ENCODE measurements around the gene DLX1. TPM values are rescaled to one million over a fixed set of nuclear protein-coding genes. Genes with fewer than 3 reads are reported as not detected.

Gene DLX1
- total RNA-seq, 1 experiment from 2014 or later = 2.0 TPM

GRCh38 chr2:172074254-172074653, 11.1 kb upstream of the DLX1 start:
- POLR2A ChIA-PET = no interaction called here
- Histone ChIP-seq H3K4me3 (replicated peaks in 1 of 2; ENCODE audit: low read depth in 1 of 2, low read length in 2 of 2) (no peak overlapping the region), H3K9me2 (ENCODE audit: insufficient read depth) (no peaks in the 10 kb centered on the region), H3K9ac (ENCODE audit: low read length) (no peak overlapping the region), H3K27me3 (ENCODE audit: insufficient read depth, low read length) (no peaks in the 10 kb centered on the region), H4K20me1 (ENCODE audit: insufficient read depth) (no peaks in the 10 kb centered on the region), H3K9me3 (ENCODE audit: control insufficient read depth in 1 of 2, insufficient read depth in 1 of 2, low read depth in 1 of 2, low read length in 2 of 2) (no peaks in the 10 kb centered on the region), H3K79me2 (ENCODE audit: insufficient read depth, low read length) (no peaks in the 10 kb centered on the region), H2AFZ (ENCODE audit: low read depth, low read length, poor library complexity, severe bottlenecking) (no peak overlapping the region), H3K27ac (ENCODE audit: low read depth, low read length) (no peak overlapping the region), H3K36me3 (ENCODE audit: control insufficient read depth in 1 of 2, insufficient read depth in 2 of 2, low read length in 2 of 2) (no peaks in the 10 kb centered on the region), H3K4me1 (ENCODE audit: control insufficient read depth in 1 of 2, insufficient read depth in 2 of 2, low read length in 2 of 2) (no peaks in the 10 kb centered on the region), H3K4me2 (ENCODE audit: low read length) (no peak overlapping the region)
- DNase-seq (ENCODE audit: low read depth, low spot score) (no peak), ATAC-seq (no peak)
- no TSS peak for BruUV-seq (replicated peaks)
- CTCF ChIA-PET = no interaction called here
- RAD21 ChIA-PET (ENCODE audit: low non-redundant PET in 1 of 2, low total read pairs in 2 of 2, uncharacterized antibody in 2 of 2, unreplicated experiment in 2 of 2) = no interaction called here
- intact Hi-C loops (cut with micrococcal nuclease) = no loop called here
- TF ChIP-seq ZFX (IDR thresholded peaks at IDR 0.05) (no peak), ELF1 (IDR thresholded peaks at IDR 0.05; ENCODE audit: borderline replicate concordance, low read depth) (no peak), SRF (IDR thresholded peaks at IDR 0.05; ENCODE audit: low read depth) (no peak), JUND (IDR thresholded peaks at IDR 0.05) (no peak)

- Histone ChIP-seq H2AFZ (ENCODE audit: low read depth, low read length, poor library complexity, severe bottlenecking) (no peak overlapping the region), H3K4me3 (replicated peaks in 1 of 2; ENCODE audit: low read depth in 1 of 2, low read length in 2 of 2) (no peak overlapping the region), H3K9ac (ENCODE audit: low read length) (no peak overlapping the region), H4K20me1 (ENCODE audit: insufficient read depth) (no peaks in the 10 kb centered on the region), H3K4me2 (ENCODE audit: low read length) (no peak overlapping the region), H3K36me3 (ENCODE audit: control insufficient read depth in 1 of 2, insufficient read depth in 2 of 2, low read length in 2 of 2) (no peaks in the 10 kb centered on the region), H3K27ac (ENCODE audit: low read depth, low read length) (no peak overlapping the region), H3K9me2 (ENCODE audit: insufficient read depth) (no peaks in the 10 kb centered on the region), H3K27me3 (ENCODE audit: insufficient read depth, low read length) (no peaks in the 10 kb centered on the region), H3K79me2 (ENCODE audit: insufficient read depth, low read length) (no peaks in the 10 kb centered on the region), H3K9me3 (ENCODE audit: control insufficient read depth in 1 of 2, insufficient read depth in 1 of 2, low read depth in 1 of 2, low read length in 2 of 2) (no peaks in the 10 kb centered on the region), H3K4me1 (ENCODE audit: control insufficient read depth in 1 of 2, insufficient read depth in 2 of 2, low read length in 2 of 2) (peaks cover 0 to 5% of the 10 kb centered on the region in 2 experiments; a peak in 1 of 4 replicates)
- POLR2A ChIA-PET = interaction anchor here (0.7 kb wide), 1 partner anchor 55 kb away, joined by 3 read pairs; no protein-coding TSS in a partner anchor
- no peak for DNase-seq (ENCODE audit: low read depth, low spot score)
- CTCF ChIA-PET = no interaction called here
- intact Hi-C loops (cut with micrococcal nuclease) = no loop called here
- no peak for ATAC-seq
- RAD21 ChIA-PET (ENCODE audit: low non-redundant PET in 1 of 2, low total read pairs in 2 of 2, uncharacterized antibody in 2 of 2, unreplicated experiment in 2 of 2) = no interaction called here
- no TSS peak for BruUV-seq (replicated peaks)
- TF ChIP-seq MAX (IDR thresholded peaks at IDR 0.05) = no peak
- no peak for TF ChIP-seq EZH2 (IDR thresholded peaks at IDR 0.05)
- TF ChIP-seq SRF (IDR thresholded peaks at IDR 0.05; ENCODE audit: low read depth) = no peak
- TF ChIP-seq, protein P1, sequence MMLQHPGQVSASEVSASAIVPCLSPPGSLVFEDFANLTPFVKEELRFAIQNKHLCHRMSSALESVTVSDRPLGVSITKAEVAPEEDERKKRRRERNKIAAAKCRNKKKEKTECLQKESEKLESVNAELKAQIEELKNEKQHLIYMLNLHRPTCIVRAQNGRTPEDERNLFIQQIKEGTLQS (IDR thresholded peaks at IDR 0.05) = no peak
- no peak for TF ChIP-seq ZBTB33 (IDR thresholded peaks at IDR 0.05; ENCODE audit: extremely low read depth, insufficient replicate concordance, low read length)
- TF ChIP-seq EGR1 (IDR thresholded peaks at IDR 0.05; ENCODE audit: low read depth) = no peak
- TF ChIP-seq CBX3 (IDR thresholded peaks at IDR 0.05; ENCODE audit: low read depth) = no peak
- no peak for TF ChIP-seq POLR2AphosphoS5 (IDR thresholded peaks at IDR 0.05; ENCODE audit: low read depth, low read length)
- no peak for TF ChIP-seq SP1 (IDR thresholded peaks at IDR 0.05; ENCODE audit: low read depth)
- no peak for TF ChIP-seq SIN3A (IDR thresholded peaks at IDR 0.05; ENCODE audit: low read depth)
Observed at GRCh38 chr2:172079416-172079815, 5.9 kb upstream of the DLX1 start.
